Measurements from ENCODE around the gene METTL8.
"Not testable (repeated sequence)": the region's sequence is repeated elsewhere in the genome, so short reads cannot be mapped to it uniquely, and the experiment has no call there.

METTL8 gene

DNA sequence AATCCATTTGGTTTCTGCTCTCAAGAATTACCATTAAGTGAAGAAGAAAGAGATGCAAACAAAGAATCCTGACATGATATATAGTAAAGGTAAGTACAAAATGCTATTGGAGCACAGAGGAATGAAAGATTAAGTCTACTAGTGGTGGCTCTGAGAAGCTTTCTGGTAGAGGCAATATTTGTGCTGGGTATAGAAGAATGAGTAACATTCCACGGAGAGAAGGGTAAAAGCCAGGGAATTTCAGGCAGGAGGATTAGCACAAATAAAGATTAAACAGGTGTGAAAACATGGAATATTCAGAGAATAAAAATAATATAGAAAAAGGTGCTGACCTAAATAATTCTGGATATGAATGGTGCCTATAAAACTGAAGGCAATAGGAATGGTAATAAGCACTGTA lies 31.8 kb downstream of the METTL8 start:
- no peak for DNase-seq (ENCODE audit: low read depth)

DNA sequence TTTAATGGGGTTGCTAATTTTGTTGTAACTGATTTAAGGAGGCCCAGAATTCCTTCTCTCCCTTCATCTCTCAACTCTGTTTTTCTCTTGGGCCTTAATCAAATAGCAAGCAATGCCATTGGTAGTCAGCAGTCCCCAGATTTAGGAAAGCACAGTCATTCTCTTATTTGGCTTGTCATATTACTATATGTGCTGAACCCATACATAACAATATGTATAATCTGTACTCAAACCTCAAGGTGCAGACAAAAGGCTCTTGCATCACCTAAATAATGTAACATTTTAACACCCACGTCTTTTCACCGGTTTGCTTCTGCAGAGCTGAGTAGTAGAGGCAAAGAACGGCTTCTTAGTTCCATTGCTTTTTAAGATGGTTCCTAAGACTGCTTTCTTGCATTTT lies 33.4 kb downstream of the METTL8 start:
- no peak for DNase-seq (ENCODE audit: low read depth)

DNA sequence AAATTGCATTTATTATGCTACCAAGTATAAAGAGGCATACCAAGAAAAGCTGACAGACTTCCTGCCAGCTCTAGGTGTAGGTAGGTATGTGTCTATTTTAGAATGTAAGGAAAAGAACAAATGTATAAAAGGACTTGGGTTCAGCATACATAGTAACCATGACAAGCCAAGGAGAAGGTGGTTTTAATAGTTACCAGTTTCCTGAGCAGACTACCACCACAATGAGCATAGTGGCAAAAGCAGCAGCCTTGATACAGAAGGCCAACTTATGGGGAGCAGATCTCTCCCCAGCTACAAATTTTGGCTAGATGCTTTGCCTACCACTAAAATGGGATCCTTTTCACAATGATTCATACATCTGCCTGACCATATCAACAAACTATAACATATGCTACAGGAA lies 34.5 kb downstream of the METTL8 start:
- DNase-seq (ENCODE audit: low read depth), result no peak

DNA sequence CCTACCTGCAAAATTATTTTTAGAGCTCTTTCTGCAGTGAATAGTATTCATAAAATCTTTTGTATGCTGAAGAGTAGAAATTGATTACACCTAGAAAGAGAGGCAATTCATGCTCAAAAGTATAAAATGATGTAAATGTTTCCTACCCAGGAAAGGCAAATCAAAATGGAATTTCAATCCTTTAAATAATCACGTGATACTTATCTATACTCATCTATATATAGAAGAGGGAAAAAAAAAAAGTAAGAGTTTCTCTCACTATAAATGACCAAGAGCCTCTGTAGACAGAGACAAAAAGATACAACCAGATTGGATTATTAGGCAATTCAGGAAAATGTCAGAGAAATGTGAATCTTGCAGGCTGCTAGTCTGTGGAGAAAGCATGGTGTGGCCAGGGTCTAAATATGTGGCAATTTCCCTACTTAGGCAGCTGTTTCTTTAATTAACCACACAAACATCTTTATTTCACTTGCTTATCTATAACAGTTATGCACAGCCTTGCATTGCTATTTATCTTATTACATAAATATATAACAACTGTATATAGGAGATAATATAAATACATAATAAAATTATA lies 39.5 kb downstream of the METTL8 start:
- DNase-seq (ENCODE audit: low read depth), result no peak

GRCh38 chr2:171393487-171393886 lies 40.3 kb downstream of the METTL8 start:
- no peak for DNase-seq (ENCODE audit: low read depth)

- no peak for DNase-seq (ENCODE audit: low read depth)
Measured at GRCh38 chr2:171391532-171391931, 42.3 kb downstream of the METTL8 start.

- DNase-seq (ENCODE audit: low read depth), result no peak
Measured at GRCh38 chr2:171390941-171391516, 42.8 kb downstream of the METTL8 start.

DNA sequence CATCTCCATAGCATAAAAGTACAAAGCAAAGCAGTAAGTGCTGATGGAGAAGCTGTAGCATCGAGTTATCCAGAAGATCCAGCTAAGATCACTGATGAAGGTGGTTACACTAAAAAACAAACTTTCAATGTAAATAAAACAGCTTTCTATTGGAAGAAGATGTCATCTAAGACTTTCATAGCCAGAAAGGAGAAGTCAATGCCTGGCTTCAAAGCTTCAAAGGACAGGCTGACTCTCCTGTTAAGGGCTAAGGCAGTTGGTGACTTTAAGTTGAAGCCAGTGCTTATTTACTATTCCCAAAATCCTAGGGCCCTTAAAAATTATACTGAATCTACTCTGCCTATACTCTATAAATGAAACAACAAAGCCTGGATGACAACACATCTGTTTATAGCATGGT lies 44.0 kb downstream of the METTL8 start:
- DNase-seq (ENCODE audit: low read depth), result no peak

GRCh38 chr2:171389325-171389724 lies 44.5 kb downstream of the METTL8 start:
- DNase-seq (ENCODE audit: low read depth), result no peak

GRCh38 chr2:171387052-171387451 lies 46.7 kb downstream of the METTL8 start:
- DNase-seq (ENCODE audit: low read depth), result no peak

GRCh38 chr2:171386627-171387026 lies 47.2 kb downstream of the METTL8 start:
- no peak for DNase-seq (ENCODE audit: low read depth)

GRCh38 chr2:171383134-171383533 lies 50.7 kb downstream of the METTL8 start:
- no peak for DNase-seq (ENCODE audit: low read depth)

DNA sequence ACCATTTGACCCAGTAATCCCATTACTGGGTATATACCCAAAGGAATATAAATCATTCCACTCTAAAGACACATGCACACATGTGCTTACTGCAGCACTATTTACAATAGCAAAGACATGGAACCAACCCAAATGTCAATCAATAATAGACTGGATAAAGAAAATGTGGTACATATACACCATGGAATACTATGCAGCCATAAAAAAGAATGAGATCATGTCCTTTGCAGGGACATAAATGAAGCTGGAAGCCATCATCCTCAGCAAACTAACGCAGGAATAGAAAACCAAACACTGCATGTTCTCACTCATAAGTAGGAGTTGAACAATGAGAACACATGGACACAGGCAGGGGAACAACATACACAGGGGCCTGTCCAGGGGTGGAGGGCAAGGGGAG lies 51.6 kb downstream of the METTL8 start:
- not testable (repeated sequence) for DNase-seq (ENCODE audit: low read depth)

- DNase-seq (ENCODE audit: low read depth), result not testable (repeated sequence)
Measured at GRCh38 chr2:171377852-171378251, 55.9 kb downstream of the METTL8 start.

- DNase-seq (ENCODE audit: low read depth), result no peak
Measured at GRCh38 chr2:171367692-171368091, 66.1 kb downstream of the METTL8 start.

DNA sequence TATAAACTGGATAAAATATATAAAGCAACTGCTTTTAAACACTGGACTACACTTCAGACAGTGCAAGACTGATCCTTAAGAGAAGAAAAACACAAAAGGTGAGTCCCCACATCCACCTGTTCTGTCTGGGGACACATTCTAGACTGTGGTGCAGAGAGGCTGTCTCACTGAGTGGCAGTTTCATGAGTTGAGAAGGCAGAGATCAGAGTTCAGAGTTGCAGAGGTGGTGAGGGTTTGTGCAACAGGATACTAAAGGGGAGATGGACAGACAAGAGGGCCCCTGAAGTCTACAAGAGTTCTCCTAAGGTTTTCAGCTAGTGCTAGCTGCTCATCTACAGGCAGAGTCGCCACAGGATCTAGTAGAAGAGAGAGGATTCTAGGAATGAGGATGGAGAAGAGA lies 68.0 kb downstream of the METTL8 start:
- DNase-seq (ENCODE audit: low read depth), result no peak

- DNase-seq (ENCODE audit: low read depth), result no peak
Measured at GRCh38 chr2:171365232-171365631, 68.6 kb downstream of the METTL8 start.

- DNase-seq (ENCODE audit: low read depth), result no peak
Measured at GRCh38 chr2:171362396-171362795, 71.4 kb downstream of the METTL8 start.

- no peak for DNase-seq (ENCODE audit: low read depth)
Measured at GRCh38 chr2:171360905-171361304, 72.9 kb downstream of the METTL8 start.

- not testable (repeated sequence) for DNase-seq (ENCODE audit: low read depth)
Measured at GRCh38 chr2:171353746-171354145, 80.0 kb downstream of the METTL8 start.

GRCh38 chr2:171348056-171348455 lies 85.7 kb downstream of the METTL8 start:
- DNase-seq (ENCODE audit: low read depth), result no peak

DNA sequence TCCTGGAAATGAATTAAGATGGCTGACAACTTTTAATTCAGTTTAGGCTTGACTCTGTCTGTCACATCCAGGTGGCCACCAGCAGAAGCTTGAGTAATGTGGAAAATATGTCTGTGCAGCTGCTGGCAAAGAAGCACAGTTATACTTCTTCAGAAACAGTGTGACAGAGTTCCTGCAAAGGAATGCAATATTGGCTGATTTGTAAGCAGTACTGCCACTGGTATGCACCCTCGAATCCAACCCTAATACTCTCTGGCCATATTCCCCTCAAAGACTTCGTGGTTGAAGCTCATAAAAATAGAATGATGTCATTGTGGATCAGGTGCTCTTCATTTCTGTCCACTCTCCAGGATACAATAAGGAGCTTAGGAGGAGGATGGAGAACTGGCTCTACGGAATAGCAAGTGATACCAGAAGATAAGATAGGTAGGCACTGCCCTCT lies 86.2 kb downstream of the METTL8 start:
- DNase-seq (ENCODE audit: low read depth), result no peak

DNA sequence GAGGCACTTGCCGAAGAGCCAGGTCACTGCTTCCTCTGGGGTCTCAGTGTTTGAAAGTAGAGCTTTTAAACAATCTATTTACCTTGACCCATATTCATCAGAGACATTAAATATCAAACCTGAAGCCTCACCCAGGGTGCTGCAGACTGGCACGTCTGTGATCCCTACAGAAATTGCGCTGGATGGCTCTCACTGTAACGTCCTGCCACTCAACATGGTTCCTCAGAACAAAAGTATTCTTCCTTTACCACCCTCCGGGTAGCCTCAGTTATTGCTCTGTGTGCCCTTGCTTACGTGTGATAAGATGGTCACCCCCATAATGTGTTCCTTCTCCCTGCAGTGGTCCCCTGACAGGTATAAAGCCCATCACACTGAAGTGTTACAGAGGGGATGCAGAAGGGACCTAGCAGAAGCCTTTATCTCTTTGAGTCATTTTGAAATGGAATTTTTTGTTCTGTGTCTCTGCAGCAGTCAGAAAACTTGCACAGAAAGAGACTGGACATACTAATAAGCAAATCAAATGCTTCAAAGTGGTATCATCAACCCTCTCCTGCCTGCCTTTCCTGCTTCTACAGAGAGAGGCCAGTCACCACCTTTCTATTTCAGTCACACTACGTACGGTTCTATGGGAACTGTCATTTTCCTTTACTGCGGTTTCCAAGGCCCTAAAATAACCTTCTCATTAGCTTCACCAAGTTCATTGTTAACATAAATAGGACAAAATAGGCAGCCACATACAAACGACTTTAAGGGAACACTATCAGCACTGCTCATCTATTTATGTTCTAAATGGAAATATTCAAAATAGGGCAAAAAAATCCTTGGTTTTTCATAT lies 86.8 kb downstream of the METTL8 start:
- DNase-seq (ENCODE audit: low read depth), result no peak
